Neuronal stem cell (in vitro differentiated cells): ENCODE data around the gene TMEM263.

Experiments
- DNase-seq: peaks from one replicate; pipeline ENCODE4 v3.0.0-alpha.2; 2013; ENCODE audit warnings: low spot score
- H2AFZ ChIP-seq: one replicate; pipeline ENCODE4 v1.6.1; 2013; ENCODE audit warnings: mild to moderate bottlenecking, low read length, inconsistent platforms
- H2AK5ac ChIP-seq: 2 replicates; pipeline ENCODE4 v1.6.1; 2013; ENCODE audit warnings: low read depth, mild to moderate bottlenecking, inconsistent platforms, low read length, moderate library complexity, mixed read lengths
- H2BK120ac ChIP-seq: 2 replicates; pipeline ENCODE4 v1.6.1; 2013; ENCODE audit warnings: low read depth, mild to moderate bottlenecking, inconsistent platforms, low read length, moderate library complexity, mixed read lengths
- H2BK12ac ChIP-seq: one replicate; pipeline ENCODE4 v1.6.1; 2013; ENCODE audit warnings: low read length, inconsistent platforms
- H2BK15ac ChIP-seq: 2 replicates; pipeline ENCODE4 v1.6.1; 2013; ENCODE audit warnings: mild to moderate bottlenecking, low read length, inconsistent platforms, mixed read lengths
- H2BK5ac ChIP-seq: one replicate; pipeline ENCODE4 v1.6.1; 2013; ENCODE audit warnings: inconsistent platforms, mild to moderate bottlenecking, low read length, moderate library complexity
- H3K14ac ChIP-seq: one replicate; pipeline ENCODE4 v1.6.1; 2013; ENCODE audit warnings: low read length, inconsistent platforms
- H3K18ac ChIP-seq: 2 replicates; pipeline ENCODE4 v1.6.1; 2013; ENCODE audit warnings: low read length, inconsistent platforms
- H3K23ac ChIP-seq: 2 replicates; pipeline ENCODE4 v1.6.1; 2013; ENCODE audit warnings: low read depth, mild to moderate bottlenecking, mixed read lengths, low read length, inconsistent platforms; ENCODE audit not compliant: poor library complexity
- H3K27ac ChIP-seq: replicated peaks from 3 replicates; pipeline ENCODE4 v1.5.1; 2013; ENCODE audit warnings: low read length, inconsistent platforms
- H3K27me3 ChIP-seq, 3 experiments: 2 replicates each; pipeline ENCODE4 v1.6.1; 2013; ENCODE audit warnings: low read length in 3 of 3, mild to moderate bottlenecking in 2 of 3, inconsistent platforms in 1 of 3, low read depth in 1 of 3, mixed read lengths in 1 of 3, moderate library complexity in 1 of 3; ENCODE audit not compliant: control insufficient read depth in 3 of 3, insufficient read depth in 3 of 3
- H3K36me3 ChIP-seq, 2 donors: replicated peaks in 1 of 2; 2 replicates each; pipeline ENCODE4 v1.6.1; 2013; ENCODE audit warnings: low read length in 2 of 2; ENCODE audit not compliant: control insufficient read depth in 2 of 2, insufficient read depth in 2 of 2
- H3K4ac ChIP-seq: 2 replicates; pipeline ENCODE4 v1.6.1; 2013; ENCODE audit warnings: inconsistent platforms, mild to moderate bottlenecking, low read length, moderate library complexity
- H3K4me1 ChIP-seq, 2 donors: 1 replicate in 1 of 2; 2 replicates in 1 of 2; pipeline ENCODE4 v1.6.1; 2013; ENCODE audit warnings: low read length in 2 of 2, low read depth in 1 of 2; ENCODE audit not compliant: control insufficient read depth in 2 of 2, insufficient read depth in 1 of 2
- H3K4me2 ChIP-seq: one replicate; pipeline ENCODE4 v1.6.1; 2013; ENCODE audit warnings: mild to moderate bottlenecking, low read length, inconsistent platforms; ENCODE audit not compliant: insufficient read depth, poor library complexity, severe bottlenecking
- H3K4me3 ChIP-seq, 2 donors: 2 replicates each; pipeline ENCODE4 v1.5.1; 2013; ENCODE audit warnings: low read length in 2 of 2, mild to moderate bottlenecking in 2 of 2, inconsistent platforms in 1 of 2, moderate library complexity in 1 of 2
- H3K79me1 ChIP-seq: one replicate; pipeline ENCODE4 v1.6.1; 2013; ENCODE audit warnings: low read depth, mild to moderate bottlenecking, inconsistent platforms, low read length, moderate library complexity
- H3K9ac ChIP-seq: one replicate; pipeline ENCODE4 v1.6.1; 2013; ENCODE audit warnings: mild to moderate bottlenecking, low read depth, low read length, inconsistent platforms; ENCODE audit not compliant: poor library complexity
- H3K9me3 ChIP-seq, 2 donors: replicated peaks in 1 of 2; 2 replicates each; pipeline versions ENCODE3 to v1.6.1; 2013; ENCODE audit warnings: low read length in 2 of 2, mild to moderate bottlenecking in 2 of 2, inconsistent platforms in 1 of 2, low read depth in 1 of 2, mixed read lengths in 1 of 2, moderate library complexity in 1 of 2; ENCODE audit not compliant: control insufficient read depth in 2 of 2, insufficient read depth in 1 of 2
- H4K8ac ChIP-seq: one replicate; pipeline ENCODE4 v1.6.1; 2013; ENCODE audit warnings: low read depth, mild to moderate bottlenecking, inconsistent platforms, low read length, moderate library complexity
- H4K91ac ChIP-seq: one replicate; pipeline ENCODE4 v1.6.1; 2013; ENCODE audit warnings: low read length, low read depth, mild to moderate bottlenecking, inconsistent platforms; ENCODE audit not compliant: poor library complexity
- WGBS, 2 donors: extraction: QIAGEN DNeasy Blood & Tissue Kit; methylation state at CpG; one replicate each; pipeline ENCODE4 v1.1.7; 2013; ENCODE audit warnings: missing lambda C conversion rate in 2 of 2, mixed read lengths in 1 of 2; ENCODE audit not compliant: insufficient read length in 2 of 2, insufficient replicate concordance in 1 of 2; ENCODE audit errors: extremely low coverage in 2 of 2; 5-methylcytosine and 5-hydroxymethylcytosine counted together

Gene TMEM263

DNA sequence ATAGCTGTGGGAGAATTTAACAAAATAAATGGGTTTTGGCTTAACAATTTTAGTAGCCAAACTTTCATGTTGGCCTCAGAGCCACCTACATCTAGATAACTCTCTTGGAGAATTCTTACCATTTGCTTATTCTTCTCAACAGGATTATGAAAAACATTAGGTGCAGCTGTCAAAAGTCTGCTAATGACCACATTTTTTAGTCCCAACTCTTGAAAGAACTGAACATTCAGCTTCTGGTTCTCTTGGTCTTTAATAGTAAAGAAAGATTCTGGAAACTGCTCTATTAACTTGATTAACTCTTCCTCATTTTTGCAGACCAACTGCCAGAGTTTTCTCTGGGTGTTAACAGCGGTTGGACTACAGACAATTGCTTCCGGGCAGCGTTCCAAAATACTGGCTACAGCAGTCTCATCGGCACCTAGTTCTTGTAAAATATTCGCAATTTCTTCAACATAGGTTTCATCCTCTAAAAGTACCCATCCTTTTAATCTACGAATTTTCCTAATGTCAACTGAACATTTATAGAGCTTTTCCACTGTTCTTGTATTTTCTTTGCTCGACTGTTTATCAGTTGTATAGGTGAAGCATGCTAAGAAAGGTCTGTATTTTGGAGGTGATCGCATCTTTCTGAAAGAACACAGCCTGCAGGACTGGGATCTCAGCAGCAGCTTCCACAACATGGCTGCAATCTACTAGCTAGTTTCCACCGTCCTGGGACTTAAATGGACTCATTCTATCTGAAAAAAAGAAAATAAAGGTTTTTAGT, 22.5 kb downstream of the TMEM263 start:
- H3K9ac ChIP-seq, result no peak overlapping the region
- H2AK5ac ChIP-seq, result no peak overlapping the region
- no peaks in the 10 kb centered on the region for H3K4me1 ChIP-seq
- no peak overlapping the region for H3K27ac ChIP-seq
- no peak overlapping the region for H2BK15ac ChIP-seq
- H2BK12ac ChIP-seq, result no peak overlapping the region
- H3K18ac ChIP-seq, result no peak overlapping the region
- no peak for DNase-seq
- H3K14ac ChIP-seq, result no peak overlapping the region
- H3K36me3 ChIP-seq, result peaks cover 3 to 65% of the 10 kb centered on the region in 2 donors
- H3K27me3 ChIP-seq, result no peaks in the 10 kb centered on the region
- no peaks in the 10 kb centered on the region for H3K79me1 ChIP-seq
- H3K4me3 ChIP-seq, result no peak overlapping the region
- no peak overlapping the region for H3K23ac ChIP-seq
- no peak overlapping the region for H2AFZ ChIP-seq
- H4K91ac ChIP-seq, result no peak overlapping the region
- H2BK120ac ChIP-seq, result no peak overlapping the region
- no peak overlapping the region for H3K4ac ChIP-seq
- 100% methylated on average over 2 of the region's 9 CpGs; no CpG with 5 or more reads in 1 of the 2 donors for WGBS, 2 donors
- H2BK5ac ChIP-seq, result no peak overlapping the region
- H3K9me3 ChIP-seq, result no peaks in the 10 kb centered on the region
- no peak overlapping the region for H4K8ac ChIP-seq
- H3K4me2 ChIP-seq, result no peak overlapping the region

DNA sequence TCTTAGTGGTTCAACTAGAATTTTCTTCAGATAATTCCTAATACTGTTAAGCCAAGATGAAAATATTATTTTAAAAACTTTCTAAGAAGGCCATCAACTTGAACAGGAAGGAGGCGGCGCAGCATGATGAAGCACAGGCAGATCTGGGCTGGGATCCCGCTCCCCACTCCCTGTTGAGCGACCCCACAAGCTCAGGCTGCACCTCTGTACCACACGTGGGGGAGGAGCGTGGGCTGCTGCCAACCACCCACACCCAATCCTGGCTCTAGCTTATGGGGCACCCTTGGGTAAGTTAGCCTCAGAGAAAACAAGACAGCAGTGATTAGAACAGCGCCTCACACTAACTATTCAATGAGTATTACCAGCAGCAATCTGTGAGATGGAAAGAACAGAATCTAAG, 25.2 kb downstream of the TMEM263 start:
- Histone ChIP-seq H2BK120ac (no peak overlapping the region), H3K9ac (no peak overlapping the region), H3K4me3 (no peak overlapping the region), H3K14ac (no peak overlapping the region), H3K4me2 (no peak overlapping the region), H4K91ac (no peak overlapping the region), H3K27ac (no peak overlapping the region), H3K23ac (no peak overlapping the region), H3K79me1 (no peaks in the 10 kb centered on the region), H3K36me3 (peaks cover 7 to 72% of the 10 kb centered on the region in 2 donors), H2BK12ac (no peak overlapping the region), H2BK15ac (no peak overlapping the region), H3K4ac (no peak overlapping the region), H3K18ac (no peak overlapping the region), H3K27me3 (no peaks in the 10 kb centered on the region), H4K8ac (peak overlapping the region; percentile 54), H2AFZ (no peak overlapping the region), H2AK5ac (no peak overlapping the region), H2BK5ac (no peak overlapping the region), H3K9me3 (peaks cover 0 to 2% of the 10 kb centered on the region in 2 donors), H3K4me1 (peaks cover 2 to 5% of the 10 kb centered on the region in 2 donors)
- WGBS, 2 donors, result no CpG with 5 or more reads among the region's 7 CpGs
- no peak for DNase-seq

DNA sequence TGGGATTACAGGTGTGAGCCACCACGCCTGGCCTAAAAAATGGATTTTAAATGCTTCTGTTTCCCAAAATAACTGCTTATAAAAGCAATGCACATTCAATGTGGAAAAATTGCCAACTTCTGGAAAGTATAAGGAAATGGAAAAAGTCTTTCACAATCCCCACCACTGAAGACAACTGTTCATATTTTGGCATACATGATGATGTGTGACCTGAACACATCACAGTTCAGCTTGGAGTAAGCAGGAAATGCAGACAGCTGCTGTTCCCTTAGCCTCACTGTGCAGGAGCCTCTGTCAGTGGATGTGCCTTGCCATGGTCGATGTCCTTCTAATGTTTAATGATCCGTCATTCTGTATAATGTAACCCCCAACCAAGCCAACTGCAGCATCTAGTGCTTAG, 26.1 kb downstream of the TMEM263 start:
- Histone ChIP-seq H3K27me3 (no peaks in the 10 kb centered on the region), H3K4ac (no peak overlapping the region), H3K4me2 (no peak overlapping the region), H3K9ac (no peak overlapping the region), H3K79me1 (no peaks in the 10 kb centered on the region), H4K8ac (no peak overlapping the region), H2BK5ac (no peak overlapping the region), H2AK5ac (no peak overlapping the region), H2BK12ac (no peak overlapping the region), H2BK15ac (no peak overlapping the region), H3K27ac (no peak overlapping the region), H2BK120ac (no peak overlapping the region), H3K23ac (no peak overlapping the region), H3K9me3 (peaks cover 0 to 2% of the 10 kb centered on the region in 2 donors), H4K91ac (no peak overlapping the region), H3K4me1 (peaks cover 4 to 7% of the 10 kb centered on the region in 2 donors), H3K14ac (no peak overlapping the region), H3K36me3 (peaks cover 6 to 64% of the 10 kb centered on the region in 2 donors), H3K18ac (no peak overlapping the region), H3K4me3 (no peak overlapping the region), H2AFZ (no peak overlapping the region)
- DNase-seq, result no peak
- WGBS, 2 donors, result no CpG with 5 or more reads among the region's 3 CpGs

DNA sequence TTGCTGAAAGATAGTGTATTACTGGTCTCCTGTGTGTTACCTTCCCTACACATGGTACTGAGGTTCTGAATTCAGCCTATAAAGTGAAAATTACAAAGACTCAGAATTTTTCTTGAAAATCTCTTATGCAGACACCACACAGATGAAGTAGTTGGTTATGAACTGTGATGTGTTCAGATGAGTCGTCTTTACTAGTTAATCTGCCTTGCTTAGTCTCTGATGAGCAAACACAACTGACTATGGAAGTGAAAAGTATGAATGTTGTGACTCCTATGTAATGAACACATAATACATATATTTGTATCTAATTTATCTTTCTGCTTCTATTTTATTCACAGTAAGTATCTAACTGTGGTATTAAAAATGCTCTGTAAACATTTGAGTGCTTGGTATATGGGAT, 26.5 kb downstream of the TMEM263 start:
- H2AFZ ChIP-seq, result no peak overlapping the region
- H3K9me3 ChIP-seq, result peaks cover 0 to 2% of the 10 kb centered on the region in 2 donors
- H3K4me2 ChIP-seq, result no peak overlapping the region
- no peak overlapping the region for H2BK5ac ChIP-seq
- no peaks in the 10 kb centered on the region for H3K79me1 ChIP-seq
- no peak overlapping the region for H2BK15ac ChIP-seq
- no peak overlapping the region for H3K4ac ChIP-seq
- no peak for DNase-seq
- peaks cover 6 to 59% of the 10 kb centered on the region in 2 donors for H3K36me3 ChIP-seq
- H3K9ac ChIP-seq, result no peak overlapping the region
- H3K18ac ChIP-seq, result no peak overlapping the region
- H2BK12ac ChIP-seq, result no peak overlapping the region
- H3K27me3 ChIP-seq, result no peaks in the 10 kb centered on the region
- H3K14ac ChIP-seq, result no peak overlapping the region
- no peak overlapping the region for H2AK5ac ChIP-seq
- H3K4me1 ChIP-seq, result peaks cover 4 to 7% of the 10 kb centered on the region in 2 donors
- H3K27ac ChIP-seq, result no peak overlapping the region
- H3K23ac ChIP-seq, result no peak overlapping the region
- H4K8ac ChIP-seq, result no peak overlapping the region
- no peak overlapping the region for H3K4me3 ChIP-seq
- H2BK120ac ChIP-seq, result no peak overlapping the region
- WGBS, 2 donors, result no CpG with 5 or more reads among the region's 1 CpG
- no peak overlapping the region for H4K91ac ChIP-seq
